Measurements from ENCODE around the gene ZNF709. TPM values are rescaled to one million over a fixed set of nuclear protein-coding genes. Genes with fewer than 3 reads are reported as not detected.

The ZNF709 gene
- total RNA-seq (2022; extraction: Qiagen RNA extraction), result 0.02 TPM in 1 of 5 replicates, not detected in the others

GRCh38 chr19:12484371-12485051 is at the start of gene ZNF709:
Gene ZNF709, minus strand, starts transcription at chr19:12484816. Its CDS starts 159 bp downstream, at chr19:12484657.

GRCh38 chr19:12440541-12441316 is 43.9 kb downstream of the ZNF709 start, which contains the start of gene ZNF443:
Gene ZNF443, minus strand, starts transcription at chr19:12441021. Its CDS starts 107 bp downstream, at chr19:12440914.

Other genes starting within 250 kb of the ZNF709 start
- gene ZNF44, start 189.9 kb downstream of the ZNF709 start, total RNA-seq (2022; extraction: Qiagen RNA extraction), result 0.67 to 0.88 TPM (median 0.83 TPM) in 5 replicates
- gene ZNF563, start 151.2 kb downstream of the ZNF709 start, total RNA-seq (2022; extraction: Qiagen RNA extraction), result not detected in 5 replicates
- gene ZNF442, start 119.1 kb downstream of the ZNF709 start, total RNA-seq (2022; extraction: Qiagen RNA extraction), result not detected in 5 replicates
- 1.3 to 1.6 TPM (median 1.3 TPM) in 5 replicates for gene ZNF799, start 83.5 kb downstream of the ZNF709 start, total RNA-seq (2022; extraction: Qiagen RNA extraction)
- 0.79 to 1.3 TPM (median 1.1 TPM) in 5 replicates for gene ZNF443, start 43.8 kb downstream of the ZNF709 start, total RNA-seq (2022; extraction: Qiagen RNA extraction)
- 1.6 to 2.0 TPM (median 1.8 TPM) in 5 replicates for gene ZNF564, start 66.7 kb upstream of the ZNF709 start, total RNA-seq (2022; extraction: Qiagen RNA extraction)
- 0.65 to 1.1 TPM (median 0.98 TPM) in 5 replicates for gene ZNF490, start 126.0 kb upstream of the ZNF709 start, total RNA-seq (2022; extraction: Qiagen RNA extraction)
- gene ZNF791, start 126.1 kb upstream of the ZNF709 start, total RNA-seq (2022; extraction: Qiagen RNA extraction), result 4.9 to 7.1 TPM (median 5.5 TPM) in 5 replicates
- gene MAN2B1, start 181.9 kb upstream of the ZNF709 start, total RNA-seq (2022; extraction: Qiagen RNA extraction), result 13.7 to 25.0 TPM (median 23.7 TPM) in 5 replicates
- gene WDR83, start 182.0 kb upstream of the ZNF709 start, total RNA-seq (2022; extraction: Qiagen RNA extraction), result 8.3 to 9.7 TPM (median 9.3 TPM) in 5 replicates
- 36.5 to 47.0 TPM (median 44.5 TPM) in 5 replicates for gene DHPS, start 197.1 kb upstream of the ZNF709 start, total RNA-seq (2022; extraction: Qiagen RNA extraction)
- not detected in 5 replicates for gene GNG14, start 203.2 kb upstream of the ZNF709 start, total RNA-seq (2022; extraction: Qiagen RNA extraction)
- 9.2 to 12.1 TPM (median 10.9 TPM) in 5 replicates for gene FBXW9, start 211.8 kb upstream of the ZNF709 start, total RNA-seq (2022; extraction: Qiagen RNA extraction)
- 23.9 to 33.4 TPM (median 31.7 TPM) in 5 replicates for gene TNPO2, start 239.1 kb upstream of the ZNF709 start, total RNA-seq (2022; extraction: Qiagen RNA extraction)
- gene TRIR, start 249.9 kb upstream of the ZNF709 start, total RNA-seq (2022; extraction: Qiagen RNA extraction), result 165 to 236 TPM (median 222 TPM) in 5 replicates

Measured in A549 treated with dexamethasone at 1 μM for 4 hours (cell line).